Neural cell (in vitro differentiated cells): Measurements from ENCODE around the gene PIP. TPM values are rescaled to one million over a fixed set of nuclear protein-coding genes. Genes with fewer than 3 reads are reported as not detected.

Experiments used
- H2AFZ ChIP-seq: fragments of 200-600, 300-800 bp; sonication (generic), shearing (Covaris generic); 2 replicates; pipeline ENCODE4 v1.6.0; 2014; ENCODE audit warnings: low read depth, mild to moderate bottlenecking, antibody characterized with exemption, low read length, moderate library complexity
- H3F3A ChIP-seq: fragments of 200-600 bp; shearing (Covaris generic); 2 replicates; pipeline ENCODE4 v1.6.1; 2016; ENCODE audit warnings: mild to moderate bottlenecking, moderate library complexity, mixed read lengths, antibody characterized with exemption, low read length; ENCODE audit not compliant: insufficient read depth, poor library complexity, severe bottlenecking
- H3K27ac ChIP-seq: fragments of 200-600, 300-800 bp; sonication (generic), shearing (Covaris generic); 2 replicates; pipeline ENCODE4 v1.5.1; 2014; ENCODE audit warnings: mild to moderate bottlenecking, low read length, moderate library complexity
- H3K27me3 ChIP-seq: fragments of 300-800, 200-600 bp; sonication (generic), shearing (Covaris generic); 2 replicates; pipeline ENCODE4 v1.6.0; 2014; ENCODE audit warnings: mild to moderate bottlenecking, low read depth, low read length, moderate library complexity; ENCODE audit not compliant: insufficient read depth
- H3K36me3 ChIP-seq: fragments of 300-800, 200-600 bp; sonication (generic), shearing (Covaris generic); 2 replicates; pipeline ENCODE4 v1.5.1; 2014; ENCODE audit warnings: mild to moderate bottlenecking, antibody characterized with exemption, low read length, moderate library complexity; ENCODE audit not compliant: insufficient read depth
- H3K4me2 ChIP-seq: fragments of 300-800, 200-600 bp; sonication (generic), shearing (Covaris generic); 2 replicates; pipeline ENCODE4 v1.6.0; 2014; ENCODE audit warnings: mild to moderate bottlenecking, low read length
- H3K4me3 ChIP-seq: fragments of 300-800, 200-600 bp; sonication (generic), shearing (Covaris generic); 2 replicates; pipeline ENCODE4 v1.5.1; 2014; ENCODE audit warnings: mild to moderate bottlenecking, low read length, moderate library complexity
- H3K79me2 ChIP-seq: fragments of 200-600 bp; shearing (Covaris generic); replicated peaks from 2 replicates; pipeline ENCODE4 v1.6.0; 2014; ENCODE audit warnings: mild to moderate bottlenecking, low read length, moderate library complexity; ENCODE audit not compliant: insufficient read depth
- H3K9ac ChIP-seq: fragments of 300-800, 200-600 bp; sonication (generic), shearing (Covaris generic); 2 replicates; pipeline ENCODE4 v1.6.1; 2016; ENCODE audit warnings: mild to moderate bottlenecking, low read length, mixed read lengths
- H3K9me2 ChIP-seq: fragments of 200-600 bp; shearing (Covaris generic); 2 replicates; pipeline ENCODE4 v1.6.1; 2016; ENCODE audit warnings: mild to moderate bottlenecking, low read length, mixed read lengths; ENCODE audit not compliant: insufficient read depth
- H3K9me3 ChIP-seq: fragments of 200-600, 300-800 bp; sonication (generic), shearing (Covaris generic); 2 replicates; pipeline ENCODE4 v1.6.1; 2016; ENCODE audit warnings: mild to moderate bottlenecking, mixed run types, low read length, moderate library complexity, mixed read lengths
- H4K20me1 ChIP-seq: fragments of 200-600 bp; shearing (Covaris generic); 2 replicates; pipeline ENCODE4 v1.6.1; 2016; ENCODE audit warnings: mild to moderate bottlenecking, mixed run types; ENCODE audit not compliant: insufficient read depth
- EP300 ChIP-seq: fragments of 450-650 bp; conservative IDR thresholded peaks from 2 replicates; pipeline ENCODE4 v1.6.1; 2014; ENCODE audit warnings: antibody characterized with exemption, mild to moderate bottlenecking, moderate library complexity; ENCODE audit not compliant: poor library complexity, severe bottlenecking
- EZH2 ChIP-seq: fragments of 200-600, 300-800 bp; shearing (Covaris generic), sonication (generic); IDR thresholded peaks from 2 replicates; pipeline ENCODE4 v1.6.1; 2014; ENCODE audit warnings: antibody characterized with exemption, low read length, borderline replicate concordance, mild to moderate bottlenecking; ENCODE audit not compliant: insufficient read depth, poor library complexity, severe bottlenecking
- MXI1 ChIP-seq: fragments of 450-650 bp; conservative IDR thresholded peaks from 2 replicates; pipeline ENCODE4 v1.6.1; 2014; ENCODE audit warnings: antibody characterized with exemption, mild to moderate bottlenecking; ENCODE audit not compliant: poor library complexity, severe bottlenecking
- POLR2AphosphoS5 ChIP-seq: IDR thresholded peaks from 2 replicates; pipeline ENCODE4 v1.6.1; 2012
- RAD21 ChIP-seq: fragments of 450-650 bp; conservative IDR thresholded peaks from 2 replicates; pipeline ENCODE4 v1.6.1; 2014; ENCODE audit warnings: antibody characterized with exemption, mild to moderate bottlenecking, moderate library complexity
- SMC3 ChIP-seq: fragments of 450-650 bp; conservative IDR thresholded peaks from 2 replicates; pipeline ENCODE4 v1.6.1; 2014; ENCODE audit warnings: antibody characterized with exemption, mild to moderate bottlenecking, moderate library complexity; ENCODE audit not compliant: poor library complexity
- TAF1 ChIP-seq: IDR thresholded peaks from 2 replicates; pipeline ENCODE4 v1.6.1; 2012; ENCODE audit warnings: low read depth
- polyA plus RNA-seq: library from polyadenylated mRNA; depleted of rRNA; stranded (reverse); fragments of >200 nt; gene quantifications from 2 replicates; pipeline ENCODE4 v1.2.3, GENCODE V29; 2014
- TF ChIP-seq, protein P1 (sequence below): IDR thresholded peaks from 2 replicates; pipeline ENCODE4 v1.6.1; 2012; ENCODE audit warnings: borderline replicate concordance
- TF ChIP-seq, protein P2 (sequence below): fragments of 450-650 bp; IDR thresholded peaks from 2 replicates; pipeline ENCODE4 v1.5.1; 2014; ENCODE audit warnings: antibody characterized with exemption, mild to moderate bottlenecking, moderate library complexity; ENCODE audit not compliant: poor library complexity, severe bottlenecking

PIP gene
- polyA plus RNA-seq, 1 donor from 2014 or later = not detected

- Histone ChIP-seq H4K20me1 (no peaks in the 10 kb centered on the region), H3K4me3 (no peak overlapping the region), H3K79me2 (no peaks in the 10 kb centered on the region), H3K36me3 (no peaks in the 10 kb centered on the region), H3K4me2 (no peak overlapping the region), H3K9ac (no peak overlapping the region), H3K9me2 (no peaks in the 10 kb centered on the region), H3K9me3 (no peaks in the 10 kb centered on the region), H2AFZ (no peak overlapping the region), H3F3A (no peaks in the 10 kb centered on the region), H3K27me3 (no peaks in the 10 kb centered on the region), H3K27ac (no peak overlapping the region)
- TF ChIP-seq TAF1 = no peak
- TF ChIP-seq MXI1 = no peak
- TF ChIP-seq, protein P1, sequence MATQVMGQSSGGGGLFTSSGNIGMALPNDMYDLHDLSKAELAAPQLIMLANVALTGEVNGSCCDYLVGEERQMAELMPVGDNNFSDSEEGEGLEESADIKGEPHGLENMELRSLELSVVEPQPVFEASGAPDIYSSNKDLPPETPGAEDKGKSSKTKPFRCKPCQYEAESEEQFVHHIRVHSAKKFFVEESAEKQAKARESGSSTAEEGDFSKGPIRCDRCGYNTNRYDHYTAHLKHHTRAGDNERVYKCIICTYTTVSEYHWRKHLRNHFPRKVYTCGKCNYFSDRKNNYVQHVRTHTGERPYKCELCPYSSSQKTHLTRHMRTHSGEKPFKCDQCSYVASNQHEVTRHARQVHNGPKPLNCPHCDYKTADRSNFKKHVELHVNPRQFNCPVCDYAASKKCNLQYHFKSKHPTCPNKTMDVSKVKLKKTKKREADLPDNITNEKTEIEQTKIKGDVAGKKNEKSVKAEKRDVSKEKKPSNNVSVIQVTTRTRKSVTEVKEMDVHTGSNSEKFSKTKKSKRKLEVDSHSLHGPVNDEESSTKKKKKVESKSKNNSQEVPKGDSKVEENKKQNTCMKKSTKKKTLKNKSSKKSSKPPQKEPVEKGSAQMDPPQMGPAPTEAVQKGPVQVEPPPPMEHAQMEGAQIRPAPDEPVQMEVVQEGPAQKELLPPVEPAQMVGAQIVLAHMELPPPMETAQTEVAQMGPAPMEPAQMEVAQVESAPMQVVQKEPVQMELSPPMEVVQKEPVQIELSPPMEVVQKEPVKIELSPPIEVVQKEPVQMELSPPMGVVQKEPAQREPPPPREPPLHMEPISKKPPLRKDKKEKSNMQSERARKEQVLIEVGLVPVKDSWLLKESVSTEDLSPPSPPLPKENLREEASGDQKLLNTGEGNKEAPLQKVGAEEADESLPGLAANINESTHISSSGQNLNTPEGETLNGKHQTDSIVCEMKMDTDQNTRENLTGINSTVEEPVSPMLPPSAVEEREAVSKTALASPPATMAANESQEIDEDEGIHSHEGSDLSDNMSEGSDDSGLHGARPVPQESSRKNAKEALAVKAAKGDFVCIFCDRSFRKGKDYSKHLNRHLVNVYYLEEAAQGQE = no peak
- TF ChIP-seq POLR2AphosphoS5 = no peak
- TF ChIP-seq SMC3 = no peak
- TF ChIP-seq EP300 = no peak
- no peak for TF ChIP-seq EZH2
- no peak for TF ChIP-seq RAD21
- TF ChIP-seq, protein P2, sequence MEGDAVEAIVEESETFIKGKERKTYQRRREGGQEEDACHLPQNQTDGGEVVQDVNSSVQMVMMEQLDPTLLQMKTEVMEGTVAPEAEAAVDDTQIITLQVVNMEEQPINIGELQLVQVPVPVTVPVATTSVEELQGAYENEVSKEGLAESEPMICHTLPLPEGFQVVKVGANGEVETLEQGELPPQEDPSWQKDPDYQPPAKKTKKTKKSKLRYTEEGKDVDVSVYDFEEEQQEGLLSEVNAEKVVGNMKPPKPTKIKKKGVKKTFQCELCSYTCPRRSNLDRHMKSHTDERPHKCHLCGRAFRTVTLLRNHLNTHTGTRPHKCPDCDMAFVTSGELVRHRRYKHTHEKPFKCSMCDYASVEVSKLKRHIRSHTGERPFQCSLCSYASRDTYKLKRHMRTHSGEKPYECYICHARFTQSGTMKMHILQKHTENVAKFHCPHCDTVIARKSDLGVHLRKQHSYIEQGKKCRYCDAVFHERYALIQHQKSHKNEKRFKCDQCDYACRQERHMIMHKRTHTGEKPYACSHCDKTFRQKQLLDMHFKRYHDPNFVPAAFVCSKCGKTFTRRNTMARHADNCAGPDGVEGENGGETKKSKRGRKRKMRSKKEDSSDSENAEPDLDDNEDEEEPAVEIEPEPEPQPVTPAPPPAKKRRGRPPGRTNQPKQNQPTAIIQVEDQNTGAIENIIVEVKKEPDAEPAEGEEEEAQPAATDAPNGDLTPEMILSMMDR = no peak
Measured at GRCh38 chr7:143130541-143130940, 1.3 kb upstream of the PIP start.

DNA sequence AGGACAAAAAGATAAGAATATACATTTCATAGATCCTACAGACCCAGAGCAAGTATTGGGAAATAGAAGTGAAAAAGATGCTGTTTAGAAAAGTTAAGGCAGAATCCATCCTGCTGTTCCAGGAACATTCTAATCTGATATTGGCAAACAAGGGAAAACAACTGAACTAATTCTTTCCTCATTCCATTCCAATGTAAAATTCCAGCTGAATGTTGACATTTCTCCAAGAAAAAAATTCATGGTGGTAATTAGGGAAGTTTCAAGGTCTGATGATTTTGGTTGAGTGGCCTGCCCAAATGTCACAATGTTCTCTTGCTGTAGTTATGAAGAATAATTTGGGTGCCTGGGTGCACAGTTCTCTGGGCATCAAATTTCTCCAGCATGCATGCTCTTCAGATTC is 15.2 kb downstream of the PIP start:
- Histone ChIP-seq H3K4me3 (no peak overlapping the region), H3K9me2 (no peaks in the 10 kb centered on the region), H4K20me1 (no peaks in the 10 kb centered on the region), H2AFZ (no peak overlapping the region), H3K27me3 (no peaks in the 10 kb centered on the region), H3K9ac (no peak overlapping the region), H3K4me2 (no peak overlapping the region), H3K9me3 (no peaks in the 10 kb centered on the region), H3F3A (no peaks in the 10 kb centered on the region), H3K79me2 (no peaks in the 10 kb centered on the region), H3K27ac (no peak overlapping the region), H3K36me3 (no peaks in the 10 kb centered on the region)
- no peak for TF ChIP-seq SMC3
- TF ChIP-seq, protein P1 = no peak
- no peak for TF ChIP-seq MXI1
- TF ChIP-seq EZH2 = no peak
- TF ChIP-seq RAD21 = no peak
- TF ChIP-seq EP300 = no peak
- TF ChIP-seq, protein P2 = no peak
- TF ChIP-seq POLR2AphosphoS5 = no peak
- TF ChIP-seq TAF1 = no peak
